ENCODE measurements around the gene NT5C2. TPM values are rescaled to one million over a fixed set of nuclear protein-coding genes. Genes with fewer than 3 reads are reported as not detected.

NT5C2 gene
- total and polyA plus RNA-seq, 2 of the 8 experiments (the other 6 are each of a cell fraction or from before 2014, with no cell fraction given), result 35.2 to 106 TPM

DNA sequence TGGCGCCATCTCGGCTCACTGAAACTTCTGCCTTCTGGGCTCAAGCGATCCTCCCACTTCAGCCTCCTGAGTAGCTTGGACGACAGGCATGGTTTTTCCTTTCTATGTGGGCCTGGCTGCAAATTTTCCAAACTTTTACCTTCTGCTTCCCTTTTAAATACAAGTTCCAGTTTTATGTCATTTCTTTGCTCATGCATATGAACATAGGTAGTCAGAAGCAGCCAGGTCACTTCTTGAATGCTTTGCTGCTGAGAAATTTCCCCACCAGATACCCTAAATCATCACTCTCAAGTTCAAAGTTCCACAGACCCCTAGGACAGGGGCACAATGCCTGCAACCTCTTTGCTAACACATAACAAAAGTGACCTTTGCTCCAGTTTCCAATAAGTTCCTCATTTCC, 31.1 kb upstream of the NT5C2 start:
- Histone ChIP-seq H4K91ac (replicated peaks; ENCODE audit: insufficient read length, low read length) (no peak overlapping the region), H3K9ac (replicated peaks in 1 of 4; ENCODE audit: extremely low read depth in 1 of 4, low read depth in 3 of 4, low read length in 3 of 4) (no peak overlapping the region), H3K56ac (replicated peaks; ENCODE audit: insufficient read length, low read depth, low read length) (no peak overlapping the region), H3K18ac (ENCODE audit: extremely low read depth, low read length) (no peak overlapping the region), H3K23me2 (ENCODE audit: low read depth, low read length) (no peaks in the 10 kb centered on the region), H3K14ac (ENCODE audit: insufficient read length) (no peak overlapping the region), H3K27me3 (replicated peaks in 1 of 4; ENCODE audit: control insufficient read depth in 3 of 4, extremely low read depth in 1 of 4, insufficient read depth in 3 of 4, low read length in 3 of 4) (no peaks in the 10 kb centered on the region; a peak in 1 of 7 replicates), H3K79me2 (ENCODE audit: control insufficient read depth in 1 of 2, insufficient read depth in 2 of 2, low read length in 2 of 2) (no peaks in the 10 kb centered on the region), H3K9me3 (ENCODE audit: insufficient read depth in 2 of 2, low read depth in 1 of 2, low read length in 1 of 2) (peaks cover 15 to 18% of the 10 kb centered on the region in 2 experiments), H3K23ac (ENCODE audit: insufficient read length) (no peak overlapping the region), H2AFZ (ENCODE audit: low read length) (no peak overlapping the region), H3K36me3 (ENCODE audit: control insufficient read depth in 2 of 4, insufficient read depth in 4 of 4, low read length in 3 of 4) (peaks cover 0 to 3% (median 0%) of the 10 kb centered on the region in 4 experiments; a peak in 1 of 8 replicates), H2BK15ac (ENCODE audit: low read length) (no peak overlapping the region), H4K5ac (ENCODE audit: insufficient read length, low read depth, low read length) (no peak overlapping the region), H2BK120ac (replicated peaks; ENCODE audit: low read depth, low read length) (no peak overlapping the region), H3K4me2 (ENCODE audit: insufficient read depth in 1 of 2, low read depth in 2 of 2, low read length in 2 of 2) (no peak overlapping the region), H2BK5ac (ENCODE audit: low read depth, low read length) (no peak overlapping the region), H2BK20ac (ENCODE audit: low read length) (no peak overlapping the region), H3K4ac (replicated peaks; ENCODE audit: insufficient read length, low read depth, low read length) (no peak overlapping the region), H2AK5ac (ENCODE audit: low read depth, low read length) (no peak overlapping the region), H3K27ac (ENCODE audit: low read depth, low read length) (no peak overlapping the region), H3K79me1 (ENCODE audit: low read depth, low read length) (no peaks in the 10 kb centered on the region), H3K4me1 (replicated peaks in 1 of 4; ENCODE audit: control insufficient read depth in 3 of 4, insufficient read depth in 4 of 4, low read length in 3 of 4) (no peaks in the 10 kb centered on the region), H4K8ac (ENCODE audit: extremely low read depth, insufficient read depth, low read length) (no peak overlapping the region), H4K20me1 (replicated peaks in 1 of 2; ENCODE audit: control insufficient read depth in 1 of 2, insufficient read depth in 2 of 2, low read length in 2 of 2) (no peaks in the 10 kb centered on the region), H2BK12ac (ENCODE audit: low read depth, low read length) (no peak overlapping the region), H3K4me3 (ENCODE audit: extremely low read depth in 1 of 4, insufficient read depth in 2 of 4, low read depth in 3 of 4, low read length in 4 of 4) (no peak overlapping the region)
- ChIA-PET POLR2A (ENCODE audit: partially characterized antibody) (interaction anchor here (1.2 kb wide), 2 partner anchors 15 to 25 kb away, joined by 3 read pairs; no protein-coding TSS in a partner anchor), CTCF (ENCODE audit: partially characterized antibody) (interaction anchor here (0.6 to 1.3 kb wide), 2 partner anchors 65 to 124 kb away, joined by 3 read pairs; no protein-coding TSS in a partner anchor)
- 95% methylated on average over 4 of the region's 4 CpGs; no CpG with 5 or more reads in 1 of the 2 experiments for WGBS, 2 experiments (ENCODE audit: extremely low coverage in 1 of 2, insufficient coverage in 1 of 2, insufficient read length in 1 of 2, insufficient replicate concordance in 2 of 2, low coverage in 1 of 2, low lambda C conversion rate in 2 of 2, missing lambda C conversion rate in 1 of 2)
- no peak for DNase-seq (ENCODE audit: low read depth in 1 of 2, low spot score in 2 of 2)
- FAIRE-seq, result no peak
- TF ChIP-seq KDM5A (IDR thresholded peaks at IDR 0.05; ENCODE audit: low read length) (no peak), RXRA (IDR thresholded peaks at IDR 0.05; ENCODE audit: insufficient read depth, low read depth, low read length) (no peak), TBP (IDR thresholded peaks at IDR 0.05; ENCODE audit: low read depth, low read length) (no peak), NANOG (IDR thresholded peaks at IDR 0.05; ENCODE audit: insufficient read depth, low read depth, low read length, poor library complexity, severe bottlenecking) (no peak), CTBP2 (IDR thresholded peaks at IDR 0.05; ENCODE audit: borderline replicate concordance, insufficient read depth, insufficient read length, low read length) (no peak), ASH2L (IDR thresholded peaks at IDR 0.05; ENCODE audit: low read length) (no peak), RAD21 (IDR thresholded peaks at IDR 0.05 in 1 of 2, conservative IDR thresholded peaks at IDR 0.05 in 1 of 2; ENCODE audit: low read depth in 2 of 2, low read length in 2 of 2) (no peak), HDAC6 (IDR thresholded peaks at IDR 0.05; ENCODE audit: low read depth, low read length) (no peak)
- TF ChIP-seq, protein P1, sequence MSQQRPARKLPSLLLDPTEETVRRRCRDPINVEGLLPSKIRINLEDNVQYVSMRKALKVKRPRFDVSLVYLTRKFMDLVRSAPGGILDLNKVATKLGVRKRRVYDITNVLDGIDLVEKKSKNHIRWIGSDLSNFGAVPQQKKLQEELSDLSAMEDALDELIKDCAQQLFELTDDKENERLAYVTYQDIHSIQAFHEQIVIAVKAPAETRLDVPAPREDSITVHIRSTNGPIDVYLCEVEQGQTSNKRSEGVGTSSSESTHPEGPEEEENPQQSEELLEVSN (IDR thresholded peaks at IDR 0.05), result no peak
- TF ChIP-seq, protein P2, sequence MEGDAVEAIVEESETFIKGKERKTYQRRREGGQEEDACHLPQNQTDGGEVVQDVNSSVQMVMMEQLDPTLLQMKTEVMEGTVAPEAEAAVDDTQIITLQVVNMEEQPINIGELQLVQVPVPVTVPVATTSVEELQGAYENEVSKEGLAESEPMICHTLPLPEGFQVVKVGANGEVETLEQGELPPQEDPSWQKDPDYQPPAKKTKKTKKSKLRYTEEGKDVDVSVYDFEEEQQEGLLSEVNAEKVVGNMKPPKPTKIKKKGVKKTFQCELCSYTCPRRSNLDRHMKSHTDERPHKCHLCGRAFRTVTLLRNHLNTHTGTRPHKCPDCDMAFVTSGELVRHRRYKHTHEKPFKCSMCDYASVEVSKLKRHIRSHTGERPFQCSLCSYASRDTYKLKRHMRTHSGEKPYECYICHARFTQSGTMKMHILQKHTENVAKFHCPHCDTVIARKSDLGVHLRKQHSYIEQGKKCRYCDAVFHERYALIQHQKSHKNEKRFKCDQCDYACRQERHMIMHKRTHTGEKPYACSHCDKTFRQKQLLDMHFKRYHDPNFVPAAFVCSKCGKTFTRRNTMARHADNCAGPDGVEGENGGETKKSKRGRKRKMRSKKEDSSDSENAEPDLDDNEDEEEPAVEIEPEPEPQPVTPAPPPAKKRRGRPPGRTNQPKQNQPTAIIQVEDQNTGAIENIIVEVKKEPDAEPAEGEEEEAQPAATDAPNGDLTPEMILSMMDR (IDR thresholded peaks at IDR 0.05; ENCODE audit: control extremely low read depth in 1 of 3, insufficient read depth in 1 of 3, low read depth in 1 of 3, low read length in 3 of 3), result no peak
